H1 (cell line): ENCODE data around the gene LAIR1. TPM values are rescaled to one million over a fixed set of nuclear protein-coding genes. Genes with fewer than 3 reads are reported as not detected.

Experiments used
- CTCF ChIA-PET: fragments of 300-600 bp; sonication (Branson Sonifier 250); formaldehyde crosslinking; loops from one replicate; lab custom pipeline; 2021; ENCODE audit not compliant: partially characterized antibody; lab: Charles Lee
- POLR2A ChIA-PET: fragments of 300-600 bp; sonication (Branson Sonifier 250); formaldehyde crosslinking; loops from one replicate; lab custom pipeline; 2021; ENCODE audit warnings: inconsistent platforms; ENCODE audit not compliant: partially characterized antibody; lab: Charles Lee
- DNase-seq, 2 experiments: peaks; one replicate each; pipeline versions ENCODE4 v3.0.0 to v3.0.0-alpha.2; 2010 to 2022; ENCODE audit warnings: low spot score in 2 of 2, low read depth in 1 of 2, mixed read lengths in 1 of 2
- FAIRE-seq: peaks from 2 replicates; lab custom pipeline; 2011; peaks lifted over from hg19 to GRCh38; lab: Jason Lieb, UNC
- H2AFZ ChIP-seq: 2 replicates; pipeline ENCODE4 v1.8.1; 2012; ENCODE audit warnings: low read length, inconsistent platforms
- H2AK5ac ChIP-seq: 2 replicates; pipeline ENCODE4 v1.6.1; 2013; ENCODE audit warnings: low read depth, low read length
- H2BK120ac ChIP-seq: replicated peaks from 2 replicates; pipeline ENCODE3; 2013; ENCODE audit warnings: low read depth, low read length, inconsistent platforms
- H2BK12ac ChIP-seq: 2 replicates; pipeline ENCODE4 v1.6.1; 2013; ENCODE audit warnings: low read depth, low read length
- H2BK15ac ChIP-seq: 2 replicates; pipeline ENCODE4 v1.6.1; 2013; ENCODE audit warnings: low read length
- H2BK20ac ChIP-seq: 2 replicates; pipeline ENCODE4 v1.6.1; 2013; ENCODE audit warnings: low read length
- H2BK5ac ChIP-seq: 2 replicates; pipeline ENCODE4 v1.6.1; 2013; ENCODE audit warnings: low read depth, low read length
- H3K14ac ChIP-seq: 2 replicates; pipeline ENCODE4 v1.6.1; 2013; ENCODE audit warnings: inconsistent platforms; ENCODE audit not compliant: insufficient read length
- H3K18ac ChIP-seq: 2 replicates; pipeline ENCODE4 v1.6.1; 2013; ENCODE audit warnings: low read length; ENCODE audit errors: extremely low read depth
- H3K23ac ChIP-seq: 2 replicates; pipeline ENCODE4 v1.6.1; 2013; ENCODE audit warnings: inconsistent platforms; ENCODE audit not compliant: insufficient read length
- H3K23me2 ChIP-seq: 2 replicates; pipeline ENCODE4 v1.6.1; 2013; ENCODE audit warnings: low read depth, low read length
- H3K27ac ChIP-seq: 2 replicates; pipeline ENCODE4 v1.6.1; 2011; ENCODE audit warnings: low read depth, low read length, inconsistent platforms
- H3K27me3 ChIP-seq, 4 experiments: replicated peaks in 1 of 4; 1 replicate in 1 of 4; 2 replicates in 3 of 4; pipeline versions ENCODE4 v1.6.1 to v1.8.1; 2011 to 2013; ENCODE audit warnings: low read length in 3 of 4, mild to moderate bottlenecking in 3 of 4, inconsistent platforms in 2 of 4, mixed read lengths in 2 of 4, moderate library complexity in 1 of 4; ENCODE audit not compliant: control insufficient read depth in 3 of 4, insufficient read depth in 3 of 4; ENCODE audit errors: extremely low read depth in 1 of 4
- H3K36me3 ChIP-seq, 4 experiments: 2 replicates each; pipeline versions ENCODE4 v1.6.1 to v1.8.1; 2011 to 2013; ENCODE audit warnings: mild to moderate bottlenecking in 4 of 4, low read length in 3 of 4, moderate library complexity in 2 of 4, control low read depth in 1 of 4, inconsistent platforms in 1 of 4; ENCODE audit not compliant: insufficient read depth in 4 of 4, control insufficient read depth in 2 of 4
- H3K4ac ChIP-seq: replicated peaks from 2 replicates; pipeline ENCODE3; 2013; ENCODE audit warnings: low read length, low read depth, mixed read lengths, inconsistent platforms; ENCODE audit not compliant: insufficient read length
- H3K4me1 ChIP-seq, 4 experiments: replicated peaks in 1 of 4; 1 replicate in 1 of 4; 2 replicates in 3 of 4; pipeline versions ENCODE4 v1.6.1 to v1.8.1; 2011 to 2013; ENCODE audit warnings: low read length in 3 of 4, inconsistent platforms in 2 of 4, mixed read lengths in 1 of 4; ENCODE audit not compliant: insufficient read depth in 4 of 4, control insufficient read depth in 3 of 4
- H3K4me2 ChIP-seq, 2 experiments: 2 replicates each; pipeline versions ENCODE4 v1.6.1 to v1.8.1; 2011 to 2013; ENCODE audit warnings: low read depth in 2 of 2, low read length in 2 of 2, control low read depth in 1 of 2, inconsistent platforms in 1 of 2, mild to moderate bottlenecking in 1 of 2; ENCODE audit not compliant: insufficient read depth in 1 of 2
- H3K4me3 ChIP-seq, 4 experiments: fragments of 200-600, 300-600 bp in 1 of 4; sonication (generic), shearing (Covaris generic), sonication (Bioruptor Twin) in 1 of 4; 2 replicates each; pipeline versions ENCODE4 v1.5.1 to v1.8.1; 2011 to 2016; ENCODE audit warnings: low read length in 4 of 4, low read depth in 3 of 4, control low read depth in 2 of 4, inconsistent platforms in 2 of 4, mild to moderate bottlenecking in 2 of 4, mixed read lengths in 1 of 4, moderate library complexity in 1 of 4; ENCODE audit not compliant: insufficient read depth in 2 of 4; ENCODE audit errors: extremely low read depth in 1 of 4
- H3K56ac ChIP-seq: replicated peaks from 2 replicates; pipeline ENCODE3; 2013; ENCODE audit warnings: low read depth, mild to moderate bottlenecking, mixed read lengths, low read length, inconsistent platforms; ENCODE audit not compliant: insufficient read length
- H3K79me1 ChIP-seq: 2 replicates; pipeline ENCODE4 v1.6.1; 2013; ENCODE audit warnings: low read depth, low read length, control low read depth
- H3K79me2 ChIP-seq, 2 experiments: 2 replicates each; pipeline versions ENCODE4 v1.6.1 to v1.8.1; 2012 to 2013; ENCODE audit warnings: low read length in 2 of 2, mild to moderate bottlenecking in 2 of 2, inconsistent platforms in 1 of 2; ENCODE audit not compliant: insufficient read depth in 2 of 2, control insufficient read depth in 1 of 2
- H3K9ac ChIP-seq, 4 experiments: replicated peaks in 1 of 4; 1 replicate in 1 of 4; 2 replicates in 3 of 4; pipeline versions ENCODE4 v1.6.1 to v1.8.1; 2011 to 2013; ENCODE audit warnings: low read depth in 3 of 4, low read length in 3 of 4, control low read depth in 2 of 4, mild to moderate bottlenecking in 2 of 4, moderate library complexity in 2 of 4, inconsistent platforms in 1 of 4; ENCODE audit errors: extremely low read depth in 1 of 4
- H3K9me3 ChIP-seq, 2 experiments: 2 replicates each; pipeline versions ENCODE4 v1.6.1 to v1.8.1; 2012 to 2013; ENCODE audit warnings: mild to moderate bottlenecking in 2 of 2, moderate library complexity in 2 of 2, control low read depth in 1 of 2, inconsistent platforms in 1 of 2, low read depth in 1 of 2, low read length in 1 of 2, mixed read lengths in 1 of 2; ENCODE audit not compliant: insufficient read depth in 2 of 2
- H4K20me1 ChIP-seq, 2 experiments: replicated peaks in 1 of 2; 2 replicates each; pipeline versions ENCODE3 to v1.8.1; 2011 to 2013; ENCODE audit warnings: inconsistent platforms in 2 of 2, low read length in 2 of 2, mild to moderate bottlenecking in 1 of 2; ENCODE audit not compliant: insufficient read depth in 2 of 2, control insufficient read depth in 1 of 2
- H4K5ac ChIP-seq: 2 replicates; pipeline ENCODE4 v1.6.1; 2013; ENCODE audit warnings: low read length, low read depth, mixed read lengths, inconsistent platforms; ENCODE audit not compliant: insufficient read length
- H4K8ac ChIP-seq: 2 replicates; pipeline ENCODE4 v1.8.0; 2013; ENCODE audit warnings: mild to moderate bottlenecking, moderate library complexity, low read length, inconsistent platforms; ENCODE audit not compliant: insufficient read depth; ENCODE audit errors: extremely low read depth
- H4K91ac ChIP-seq: replicated peaks from 2 replicates; pipeline ENCODE3; 2013; ENCODE audit warnings: low read length, mixed read lengths, inconsistent platforms; ENCODE audit not compliant: insufficient read length
- BACH1 ChIP-seq: IDR thresholded peaks from 2 replicates; pipeline ENCODE4 v1.6.1; 2012; ENCODE audit warnings: low read length, improper control_type of control experiment
- EGR1 ChIP-seq: IDR thresholded peaks from 2 replicates; pipeline ENCODE4 v1.6.1; 2011; ENCODE audit warnings: low read depth, low read length, borderline replicate concordance
- HDAC6 ChIP-seq: IDR thresholded peaks from one replicate; pipeline ENCODE4 v1.7.1; 2012; ENCODE audit warnings: low read depth, mild to moderate bottlenecking, inconsistent platforms, low read length, moderate library complexity
- MAX ChIP-seq: IDR thresholded peaks from 2 replicates; pipeline ENCODE4 v1.6.1; 2012; ENCODE audit warnings: inconsistent platforms
- NANOG ChIP-seq: IDR thresholded peaks from 2 replicates; pipeline ENCODE4 v1.6.1; 2011; ENCODE audit warnings: low read length, low read depth, mild to moderate bottlenecking, inconsistent platforms; ENCODE audit not compliant: insufficient read depth, poor library complexity, severe bottlenecking
- RBBP5 ChIP-seq: IDR thresholded peaks from 2 replicates; pipeline ENCODE4 v1.7.1; 2012; ENCODE audit warnings: low read depth, mild to moderate bottlenecking, inconsistent platforms, low read length, moderate library complexity, borderline replicate concordance
- SIN3A ChIP-seq, 2 experiments: IDR thresholded peaks in 1 of 2; conservative IDR thresholded peaks in 1 of 2; 2 replicates each; pipeline ENCODE4 v1.6.1; 2011 to 2012; ENCODE audit warnings: low read length in 2 of 2, improper control_type of control experiment in 1 of 2, low read depth in 1 of 2, mild to moderate bottlenecking in 1 of 2
- SP1 ChIP-seq: IDR thresholded peaks from 2 replicates; pipeline ENCODE4 v1.6.1; 2011; ENCODE audit warnings: low read depth, low read length
- SP2 ChIP-seq: IDR thresholded peaks from 2 replicates; pipeline ENCODE4 v1.6.1; 2012; ENCODE audit warnings: mild to moderate bottlenecking, low read length, inconsistent platforms
- TEAD4 ChIP-seq: IDR thresholded peaks from 2 replicates; pipeline ENCODE4 v1.6.1; 2012; ENCODE audit warnings: low read depth, low read length, inconsistent platforms, mixed read lengths
- USF2 ChIP-seq: IDR thresholded peaks from 2 replicates; pipeline ENCODE4 v1.6.1; 2011; ENCODE audit warnings: low read length, improper control_type of control experiment
- WGBS, 2 experiments: shearing (Covaris generic) in 1 of 2; methylation state at CpG; one replicate each; pipeline versions ENCODE4 v1.1.6 to v1.1.7; 2013 to 2015; ENCODE audit warnings: low lambda C conversion rate in 2 of 2, mixed read lengths in 2 of 2, inconsistent platforms in 1 of 2, low coverage in 1 of 2, missing lambda C conversion rate in 1 of 2; ENCODE audit not compliant: insufficient replicate concordance in 2 of 2, insufficient coverage in 1 of 2, insufficient read length in 1 of 2; ENCODE audit errors: extremely low coverage in 1 of 2, missing lambda C conversion rate in 1 of 2; 5-methylcytosine and 5-hydroxymethylcytosine counted together
- polyA plus RNA-seq, 7 experiments: library from polyadenylated mRNA; depleted of rRNA in 3 of 7; stranded (reverse) in 5 of 7; unstranded in 2 of 7; fragments of >200 nt in 5 of 7; fragments of 200-250 nt in 2 of 7; gene quantifications; 1 replicate in 5 of 7; 2 replicates in 1 of 7; 4 replicates in 1 of 7; pipeline versions ENCODE4 v1.2.1 to v1.2.3, GENCODE V29; 2011 to 2013; ENCODE audit warnings: missing spikeins in 2 of 7, mixed read lengths in 2 of 7
- total RNA-seq: library from RNA; stranded (reverse); fragmentation: NEBNext Ultra II Directional; extraction: Animal tissue kit (Norgen Biotek cat#: 25700); gene quantifications from 2 replicates; pipeline ENCODE4 v1.2.1, GENCODE V29; 2021

Gene LAIR1
- total and polyA plus RNA-seq, 2 of the 8 experiments (the other 6 are each of a cell fraction or from before 2014, with no cell fraction given) = 0.18 TPM; not detected in 1

- Histone ChIP-seq H3K36me3 (no peaks in the 10 kb centered on the region), H2BK12ac (no peak overlapping the region), H2BK5ac (no peak overlapping the region), H3K9me3 (peaks cover 7 to 15% of the 10 kb centered on the region in 2 experiments; a peak in 2 of 4 replicates), H3K4ac (no peak overlapping the region), H2AK5ac (no peak overlapping the region), H3K56ac (no peak overlapping the region), H3K23ac (no peak overlapping the region), H2BK120ac (no peak overlapping the region), H3K79me1 (no peaks in the 10 kb centered on the region), H2AFZ (no peak overlapping the region), H3K23me2 (no peaks in the 10 kb centered on the region), H3K27ac (no peak overlapping the region), H3K4me1 (peaks cover 0 to 3% (median 0%) of the 10 kb centered on the region in 4 experiments; a peak in 2 of 7 replicates), H3K18ac (no peak overlapping the region), H4K91ac (no peak overlapping the region), H4K5ac (no peak overlapping the region), H3K27me3 (no peaks in the 10 kb centered on the region), H3K4me3 (no peak overlapping the region), H2BK15ac (no peak overlapping the region), H3K14ac (no peak overlapping the region), H3K9ac (no peak overlapping the region), H3K4me2 (no peak overlapping the region), H4K8ac (no peak overlapping the region), H4K20me1 (no peaks in the 10 kb centered on the region), H2BK20ac (no peak overlapping the region), H3K79me2 (no peaks in the 10 kb centered on the region)
- FAIRE-seq = no peak
- CTCF ChIA-PET = no interaction called here
- DNase-seq = no peak
- 88% methylated on average over 7 of the region's 7 CpGs; no CpG with 5 or more reads in 1 of the 2 experiments for WGBS, 2 experiments
- POLR2A ChIA-PET = no interaction called here
- TF ChIP-seq BACH1 (no peak), EGR1 (no peak), MAX (no peak), HDAC6 (no peak), TEAD4 (no peak), SIN3A (conservative IDR thresholded peaks at IDR 0.05 in 1 of 2, IDR thresholded peaks at IDR 0.05 in 1 of 2; ENCODE audit: low read depth in 1 of 2, low read length in 2 of 2) (no peak), NANOG (no peak), SP2 (no peak), SP1 (no peak), USF2 (no peak), RBBP5 (no peak)
Measured at GRCh38 chr19:54319049-54319448, 45.7 kb downstream of the LAIR1 start.
